ENCODE measurements around the gene CTH. TPM values are rescaled to one million over a fixed set of nuclear protein-coding genes. Genes with fewer than 3 reads are reported as not detected.
"Not testable (repeated sequence)": the region's sequence is repeated elsewhere in the genome, so short reads cannot be mapped to it uniquely, and the experiment has no call there.

CTH gene
- total RNA-seq (2014; rRNA removed; shearing (Covaris generic)) = 56.0 and 62.7 TPM in 2 replicates
- 17.5 and 28.2 TPM in 2 replicates for polyA plus RNA-seq (2014; cell fraction: nucleus; rRNA removed)

DNA sequence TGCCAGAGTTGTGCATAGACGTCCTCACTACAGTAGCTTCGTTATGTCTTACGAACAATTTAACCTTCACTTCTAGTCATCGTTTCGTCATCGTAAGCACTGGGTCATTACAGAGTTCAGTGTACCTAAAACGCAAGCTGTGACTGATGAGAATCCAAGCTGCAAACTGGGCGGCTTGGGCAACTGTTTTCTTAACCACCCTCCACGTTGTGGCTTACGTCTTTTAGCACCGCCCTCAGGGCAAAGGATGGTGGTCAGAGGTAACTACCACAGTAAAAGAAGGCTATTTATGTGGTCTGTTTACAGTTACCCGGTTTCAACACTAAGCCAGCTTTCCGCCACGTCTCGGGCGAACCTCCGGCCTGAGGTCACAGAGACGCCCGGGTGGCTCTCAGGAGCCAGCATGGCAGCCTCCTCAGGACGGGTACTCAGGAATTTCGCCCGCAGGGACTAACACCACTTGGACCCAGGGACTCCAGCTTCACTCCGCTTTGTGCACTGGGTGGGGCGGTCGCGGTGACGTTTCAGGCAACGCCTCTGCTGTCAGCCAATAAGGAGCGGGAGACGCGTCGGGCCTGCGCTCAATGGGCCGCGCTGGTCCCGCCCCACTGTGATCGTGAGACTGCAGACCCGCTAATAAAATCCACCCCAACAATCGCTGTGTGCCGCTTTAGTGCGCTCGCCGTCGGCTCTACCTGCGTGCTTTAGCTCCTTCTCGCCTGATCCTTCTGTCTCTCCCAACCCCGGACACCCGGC, at the start of gene CTH:
Gene CTH, plus strand, starts transcription at position 665 of the 756 bp plus-strand sequence. CDS start 148 bp downstream, outside the sequence.
- DNase-seq (ENCODE audit: extremely low read depth, low read depth) = peak; percentile 96

DNA sequence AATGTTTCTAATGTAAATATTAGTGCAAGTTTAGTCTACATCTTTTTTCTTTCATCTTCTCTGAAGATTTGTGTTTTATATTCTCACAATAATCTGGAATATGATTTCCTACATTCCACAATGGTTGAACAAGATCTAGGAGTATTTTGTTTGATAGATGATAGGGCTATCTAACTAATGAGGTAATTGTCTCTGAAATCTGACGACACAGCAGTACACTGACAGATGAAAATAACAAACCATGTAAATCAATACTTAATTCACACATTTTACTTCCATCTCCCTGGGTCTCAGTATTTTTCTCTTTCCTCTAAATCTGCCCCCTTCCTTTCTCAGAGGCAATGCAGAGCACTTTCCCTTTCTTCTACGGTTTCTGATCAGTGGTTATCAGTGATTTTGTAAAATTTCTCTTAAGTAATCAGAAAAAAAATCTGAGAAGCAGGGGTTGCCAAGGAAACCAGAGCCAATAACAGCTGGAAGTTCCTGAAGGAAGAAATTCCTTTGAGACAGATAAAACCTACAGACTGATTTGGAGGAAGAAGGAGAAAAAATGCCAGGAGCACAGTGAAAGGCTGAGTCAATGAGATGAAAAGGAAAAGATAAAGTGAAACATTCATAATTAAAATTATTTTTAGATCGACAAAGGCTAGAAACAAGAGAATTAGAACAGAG, 49.2 kb upstream of the CTH start:
- no peak for DNase-seq (ENCODE audit: extremely low read depth, low read depth)

DNA sequence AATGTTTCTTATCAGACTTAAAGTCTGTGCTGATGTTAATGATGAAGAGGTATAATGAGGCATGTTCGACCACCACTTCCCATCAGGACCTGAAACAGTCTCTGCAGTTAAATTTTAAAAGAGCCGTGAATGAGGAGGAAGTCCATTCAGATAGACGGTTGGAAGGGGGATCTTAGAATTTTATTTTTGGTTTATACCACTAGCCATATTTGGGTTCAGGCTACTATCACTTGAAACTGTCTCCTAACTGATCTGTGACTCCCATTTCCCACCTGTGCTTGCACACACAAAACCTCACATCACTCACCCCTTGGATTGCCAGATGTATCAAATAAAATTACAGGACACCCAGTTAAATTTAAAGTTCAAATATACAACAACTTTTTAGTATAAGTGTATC, 46.6 kb upstream of the CTH start:
- DNase-seq (ENCODE audit: extremely low read depth, low read depth) = no peak

DNA sequence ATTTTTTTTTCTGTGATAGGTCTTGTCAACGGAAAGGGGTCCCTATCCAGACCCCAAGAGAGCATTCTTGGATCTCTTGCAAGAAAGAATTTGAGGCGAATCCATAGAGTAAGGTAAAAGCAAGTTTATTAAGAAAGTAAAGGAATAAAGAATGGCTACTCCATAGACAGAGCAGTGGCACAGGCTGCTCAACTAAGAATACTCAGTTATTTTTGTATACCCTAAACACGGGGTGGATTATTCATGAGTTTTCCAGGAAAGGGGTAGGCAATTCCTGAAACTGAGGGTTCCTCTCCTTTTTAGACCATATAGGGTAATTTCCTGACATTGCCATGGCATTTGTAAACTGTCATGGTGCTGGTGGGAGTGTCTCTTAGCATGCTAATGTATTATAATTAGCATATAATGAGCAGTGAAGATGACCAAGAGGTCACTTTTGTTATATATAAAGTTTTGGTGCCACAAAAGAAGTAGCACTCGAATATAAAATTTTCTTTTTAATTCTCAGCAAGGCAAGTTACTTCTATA, 44.6 kb upstream of the CTH start:
- DNase-seq (ENCODE audit: extremely low read depth, low read depth) = not testable (repeated sequence)

DNA sequence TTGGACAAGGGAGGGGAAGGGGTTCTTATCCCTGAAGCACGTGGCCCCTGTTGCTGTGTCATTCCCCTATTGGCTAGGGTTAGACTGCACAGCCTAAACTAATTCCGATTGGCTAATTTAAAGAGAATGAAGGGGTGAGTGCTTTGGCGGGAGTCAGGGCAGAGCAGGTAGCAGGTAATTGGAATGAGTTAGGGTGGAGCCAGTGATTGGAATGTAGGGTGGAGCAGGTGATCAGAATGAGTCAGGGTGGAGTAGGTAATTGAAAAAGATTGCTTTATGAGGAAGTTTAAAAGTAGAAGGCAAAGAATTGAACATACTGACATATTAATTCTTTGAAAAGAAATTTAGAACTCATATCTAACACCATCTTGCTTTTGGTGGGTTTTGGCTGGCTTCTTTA, 44.1 kb upstream of the CTH start:
- not testable (repeated sequence) for DNase-seq (ENCODE audit: extremely low read depth, low read depth)

DNA sequence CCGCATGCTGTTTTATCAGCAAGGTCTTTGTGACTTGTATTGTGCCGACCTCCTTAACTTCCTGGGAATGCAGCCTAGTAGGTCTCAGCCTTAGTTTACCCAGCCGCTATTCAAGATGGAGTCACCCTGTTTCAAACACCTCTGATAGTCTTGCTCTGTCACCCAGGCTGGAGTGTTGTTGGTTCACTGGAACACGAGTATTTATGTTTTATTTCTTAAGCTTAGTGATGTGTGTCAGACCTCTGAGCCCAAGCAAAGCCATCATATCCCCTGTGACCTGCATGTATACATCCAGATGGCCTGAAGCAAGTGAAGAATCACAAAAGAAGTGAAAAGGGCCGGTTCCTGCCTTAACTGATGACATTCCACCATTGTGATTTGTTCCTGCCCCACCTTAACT, 43.7 kb upstream of the CTH start:
- DNase-seq (ENCODE audit: extremely low read depth, low read depth) = not testable (repeated sequence)

DNA sequence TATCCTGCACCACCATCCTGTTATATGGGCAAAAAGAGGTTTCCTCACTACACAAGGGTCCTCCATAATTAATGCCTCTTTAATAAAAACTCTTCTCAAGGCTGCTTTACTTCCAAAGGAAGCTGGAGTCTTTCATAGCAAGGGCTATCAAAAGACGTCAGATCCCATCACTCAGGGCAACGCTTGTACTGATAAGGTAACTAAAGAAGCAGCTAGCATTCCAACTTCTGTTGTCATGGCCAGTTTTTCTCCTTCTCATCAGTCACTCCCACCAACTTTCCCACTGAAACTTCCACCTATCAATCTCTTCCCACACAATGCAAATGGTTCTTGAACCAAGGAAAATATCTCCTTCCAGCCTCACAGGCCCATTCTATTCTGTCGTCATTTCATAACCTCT, 39.5 kb upstream of the CTH start:
- not testable (repeated sequence) for DNase-seq (ENCODE audit: extremely low read depth, low read depth)

DNA sequence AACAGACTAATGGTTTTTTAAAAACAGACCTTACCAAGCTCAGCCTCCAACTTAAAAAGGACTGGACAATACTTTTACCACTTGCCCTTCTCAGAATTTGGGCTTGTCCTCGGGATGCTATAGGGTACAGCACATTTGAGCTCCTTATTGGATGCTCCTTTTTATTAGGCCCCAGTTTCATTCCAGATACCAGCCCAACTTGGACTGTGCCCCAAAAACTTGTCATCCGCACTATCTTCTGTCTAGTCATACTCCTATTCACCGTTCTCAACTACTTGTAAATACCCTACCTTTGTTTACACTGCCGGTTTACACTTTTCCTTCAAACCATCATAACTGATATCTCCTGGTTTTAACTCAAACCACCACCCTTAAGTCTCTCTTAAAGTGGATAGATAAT, 38.6 kb upstream of the CTH start:
- DNase-seq (ENCODE audit: extremely low read depth, low read depth) = no peak

DNA sequence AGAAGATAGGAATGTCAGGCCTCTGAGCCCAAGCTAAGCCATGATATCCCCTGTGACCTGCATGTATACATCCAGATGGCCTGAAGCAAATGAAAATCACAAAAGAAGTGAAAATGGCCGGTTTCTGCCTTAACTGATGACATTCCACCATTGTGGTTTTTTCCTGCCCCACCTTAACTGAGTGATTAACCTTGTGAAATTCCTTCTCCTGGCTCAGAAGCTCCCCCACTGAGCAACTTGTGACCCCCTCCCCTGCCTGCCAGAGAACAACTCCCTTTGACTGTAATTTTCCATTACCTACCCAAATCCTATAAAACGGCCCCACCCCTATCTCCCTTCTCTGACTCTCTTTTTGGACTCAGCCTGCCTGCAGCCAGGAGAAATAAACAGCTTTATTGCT, 37.5 kb upstream of the CTH start:
- DNase-seq (ENCODE audit: extremely low read depth, low read depth) = not testable (repeated sequence)

DNA sequence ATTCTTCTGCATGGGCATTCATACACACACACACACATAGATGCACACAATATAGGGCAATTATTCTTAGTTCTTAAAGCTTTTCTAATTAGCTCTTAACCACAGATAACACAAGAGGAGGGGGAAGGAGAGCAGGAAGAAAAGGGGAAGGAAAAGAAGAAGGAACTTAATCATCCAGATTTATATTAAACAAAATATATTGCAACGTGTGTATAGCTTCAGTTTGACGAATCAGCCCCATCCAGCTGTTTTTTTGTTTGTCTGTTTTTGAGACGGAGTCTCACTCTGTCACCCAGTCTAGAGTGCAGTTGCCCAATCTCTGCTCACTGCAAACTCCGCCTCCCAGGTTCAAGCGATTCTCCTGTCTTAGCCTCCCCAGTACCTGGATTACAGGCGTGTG, 34.9 kb upstream of the CTH start:
- DNase-seq (ENCODE audit: extremely low read depth, low read depth) = no peak

DNA sequence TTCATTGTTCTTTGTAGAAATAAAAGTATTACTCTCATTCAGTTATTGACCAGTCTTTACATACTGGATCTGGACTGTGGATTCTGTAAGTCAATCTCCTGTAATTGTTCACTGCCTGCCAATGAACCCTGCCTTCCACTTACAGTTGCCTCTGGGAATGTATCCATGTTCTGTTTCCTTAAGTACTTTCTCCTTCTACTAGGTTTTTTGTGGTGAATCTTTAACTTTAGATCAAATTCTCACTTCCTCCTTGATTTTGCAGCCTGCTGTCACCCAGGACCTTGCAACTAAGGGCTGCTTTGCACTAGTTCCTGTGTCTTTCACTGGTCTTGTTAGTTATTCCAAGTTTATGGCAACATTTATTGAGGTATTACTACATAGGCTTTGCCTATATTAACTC, 28.4 kb upstream of the CTH start:
- DNase-seq (ENCODE audit: extremely low read depth, low read depth) = no peak

DNA sequence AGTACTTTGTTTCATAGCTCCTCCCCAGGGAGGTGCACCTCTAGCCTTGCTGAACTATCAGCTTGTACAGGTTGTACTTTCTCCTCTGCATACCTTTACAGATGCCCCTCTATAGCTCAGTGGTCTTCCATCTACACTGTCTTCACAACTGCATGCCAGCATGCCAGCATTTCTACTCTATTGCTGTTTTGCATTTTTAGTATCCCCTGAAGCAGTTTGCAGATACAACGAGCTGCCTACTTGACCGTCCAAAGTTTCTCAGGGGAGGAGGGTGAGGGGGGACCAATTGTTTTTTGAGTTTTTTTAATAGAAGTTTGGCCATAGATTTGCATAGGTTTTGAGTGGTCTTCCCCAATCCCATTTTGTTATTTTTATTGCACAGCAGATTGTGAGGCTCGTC, 27.6 kb upstream of the CTH start:
- DNase-seq (ENCODE audit: extremely low read depth, low read depth) = no peak

DNA sequence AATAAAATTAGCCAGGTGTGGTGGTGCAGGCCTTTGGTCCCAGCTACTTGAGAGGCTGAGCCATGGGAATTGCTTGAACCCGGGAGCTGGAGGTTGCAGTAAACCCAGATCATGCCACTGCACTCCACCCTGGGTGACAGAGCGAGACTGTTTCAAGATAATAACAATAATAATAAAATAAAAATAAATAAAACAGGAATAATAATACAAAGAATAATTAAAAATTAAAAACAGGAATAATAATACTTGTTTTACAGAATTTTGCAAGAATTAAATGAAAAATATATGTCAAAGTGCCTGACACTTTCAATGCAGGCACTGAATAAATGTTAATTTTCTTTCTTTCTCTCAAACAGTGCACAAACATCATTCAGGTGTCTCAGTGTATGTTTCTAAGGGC, 26.5 kb upstream of the CTH start:
- no peak for DNase-seq (ENCODE audit: extremely low read depth, low read depth)

DNA sequence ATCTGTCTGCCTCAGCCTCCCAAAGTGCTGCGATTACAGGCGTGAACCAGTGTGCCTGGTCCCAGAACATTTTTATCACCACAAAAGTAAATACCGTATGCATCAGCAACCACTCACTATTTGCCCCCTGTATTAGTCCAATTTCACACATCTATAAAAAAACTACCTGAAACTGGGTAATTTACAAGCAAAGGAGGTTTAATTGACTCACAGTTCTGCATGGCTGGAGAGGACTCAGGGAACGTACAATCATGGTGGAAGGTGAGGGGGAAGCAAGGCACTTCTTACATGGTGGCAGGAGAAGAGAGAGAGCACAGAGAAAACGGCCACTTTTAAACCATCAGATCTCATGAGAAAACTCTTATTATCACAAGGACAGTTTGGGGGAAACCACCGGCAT, 25.6 kb upstream of the CTH start:
- DNase-seq (ENCODE audit: extremely low read depth, low read depth) = no peak

DNA sequence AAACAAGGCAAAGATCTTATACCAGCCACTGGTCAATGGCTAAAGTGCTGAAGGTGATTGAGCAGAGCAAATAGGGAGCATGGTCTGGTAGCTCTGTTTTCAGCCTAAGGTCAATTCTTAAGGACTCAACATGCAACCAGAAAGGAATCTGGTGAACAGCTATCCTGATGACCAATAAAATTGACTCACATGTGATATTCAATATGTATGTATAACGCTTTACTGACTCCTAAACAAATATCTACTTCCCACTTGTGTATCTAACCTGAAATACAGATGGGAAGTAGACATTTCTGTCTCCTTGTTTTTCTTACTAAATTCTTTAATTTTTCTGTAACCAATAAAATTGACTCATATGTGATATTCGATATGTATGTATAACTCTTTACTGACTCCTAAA, 24.9 kb upstream of the CTH start:
- no peak for DNase-seq (ENCODE audit: extremely low read depth, low read depth)

DNA sequence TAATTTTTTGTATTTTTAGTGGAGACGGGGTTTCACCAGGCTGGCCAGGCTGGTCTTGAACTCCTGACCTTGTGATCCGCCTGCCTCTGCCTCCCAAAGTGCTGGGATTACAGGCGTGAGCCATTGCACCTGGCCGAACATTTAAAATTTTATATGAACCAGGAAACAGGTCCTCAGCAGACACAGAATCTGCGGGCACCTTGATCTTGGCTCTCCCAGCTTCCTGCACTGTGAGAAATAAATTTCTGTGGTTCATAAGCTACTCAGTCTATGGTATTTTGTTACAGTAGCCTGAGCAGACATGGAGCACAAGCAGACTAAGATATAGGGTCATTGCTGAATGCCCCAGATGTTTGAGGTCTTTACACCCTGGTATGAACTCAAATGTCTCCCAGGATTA, 23.6 kb upstream of the CTH start:
- no peak for DNase-seq (ENCODE audit: extremely low read depth, low read depth)

DNA sequence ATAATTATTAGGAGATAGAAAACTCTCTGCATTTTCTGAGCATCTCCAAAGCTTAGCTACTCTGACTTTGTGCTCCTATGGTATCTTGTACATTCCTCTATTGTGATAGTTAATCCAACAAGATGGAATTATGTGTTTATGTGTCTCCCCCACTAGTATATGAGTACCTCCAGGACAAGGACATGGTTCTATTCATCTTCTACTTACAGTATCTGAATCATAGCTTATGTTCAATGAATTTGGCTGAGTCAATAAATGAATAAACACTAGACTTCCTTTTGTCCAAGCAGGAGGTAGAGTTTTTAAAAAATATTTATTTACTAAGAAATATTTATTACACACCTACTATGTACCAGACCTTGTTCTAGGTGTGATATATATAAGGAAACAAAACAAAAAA, 18.4 kb upstream of the CTH start:
- DNase-seq (ENCODE audit: extremely low read depth, low read depth) = no peak

DNA sequence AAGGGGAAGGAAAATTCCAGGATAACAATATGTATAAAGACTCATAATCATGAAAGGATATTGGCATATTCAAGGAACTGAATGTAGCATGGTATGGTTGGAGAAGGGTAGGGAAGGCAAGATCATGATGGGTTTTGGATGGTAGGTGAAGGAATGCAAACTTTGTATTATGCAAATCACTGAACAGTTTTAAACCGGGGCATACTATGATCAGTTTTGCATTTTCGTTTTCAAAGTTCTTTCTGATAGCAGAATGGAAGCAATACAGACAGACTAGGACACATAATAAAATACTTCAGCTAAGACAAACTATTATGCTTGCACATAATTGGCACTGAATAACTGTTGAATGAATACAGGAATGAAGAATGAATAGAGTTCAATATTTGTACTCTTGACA, 14.5 kb upstream of the CTH start:
- DNase-seq (ENCODE audit: extremely low read depth, low read depth) = no peak

DNA sequence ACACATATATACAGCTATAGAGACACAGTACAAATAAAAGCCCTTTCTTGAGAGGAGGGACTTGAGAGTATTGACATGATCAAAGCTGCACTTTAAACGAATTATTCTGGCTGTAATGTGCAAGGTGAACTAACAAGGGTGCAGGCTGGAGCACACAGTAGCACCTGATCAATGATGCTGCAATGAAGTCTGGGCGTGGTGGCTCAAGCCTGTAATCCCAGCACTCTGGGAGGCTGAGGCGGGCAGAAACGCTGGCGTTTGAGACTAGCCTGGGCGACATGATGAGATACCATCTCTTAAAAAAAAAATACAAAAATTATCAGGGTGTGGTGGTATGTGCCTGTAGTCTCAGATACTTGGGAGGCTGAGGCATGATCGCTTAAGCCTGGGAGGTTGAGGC, 14.1 kb upstream of the CTH start:
- no peak for DNase-seq (ENCODE audit: extremely low read depth, low read depth)

DNA sequence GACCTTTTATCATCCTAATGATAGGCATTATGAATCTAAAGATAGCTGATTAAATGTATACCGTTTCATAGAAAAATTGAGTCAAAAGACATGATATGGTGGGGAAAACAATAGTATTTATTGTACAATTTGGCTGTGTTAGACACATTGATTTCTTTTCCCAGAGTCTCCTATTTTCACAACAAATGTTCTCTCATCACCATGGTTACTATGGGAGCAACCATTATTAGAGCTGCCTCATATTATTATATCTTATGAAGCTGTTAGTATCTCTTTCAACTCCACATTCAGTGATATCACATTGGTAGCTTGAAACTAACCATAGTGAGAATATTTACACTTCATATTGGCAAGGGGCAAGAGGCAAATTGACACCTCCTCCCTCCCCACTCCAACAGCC, 10.7 kb upstream of the CTH start:
- DNase-seq (ENCODE audit: extremely low read depth, low read depth) = no peak

DNA sequence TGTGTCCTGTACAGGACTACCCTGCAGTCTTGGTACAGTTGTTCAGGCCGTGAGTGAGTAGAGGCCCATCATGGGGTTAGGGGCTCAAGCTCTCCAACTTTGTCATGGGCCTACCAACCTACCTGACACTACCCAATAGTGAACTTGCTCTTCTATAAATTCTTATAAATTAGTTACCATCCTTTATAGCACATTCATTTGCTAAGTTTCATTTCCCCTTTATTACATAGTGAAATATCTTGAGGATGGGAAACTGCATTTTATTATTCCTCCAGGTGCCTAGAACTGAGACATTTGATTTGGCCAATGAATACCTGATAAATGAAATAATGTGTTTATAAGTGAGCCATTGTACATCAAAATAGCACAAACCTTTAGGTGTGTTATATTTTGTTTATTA, 9.1 kb upstream of the CTH start:
- DNase-seq (ENCODE audit: extremely low read depth, low read depth) = no peak

DNA sequence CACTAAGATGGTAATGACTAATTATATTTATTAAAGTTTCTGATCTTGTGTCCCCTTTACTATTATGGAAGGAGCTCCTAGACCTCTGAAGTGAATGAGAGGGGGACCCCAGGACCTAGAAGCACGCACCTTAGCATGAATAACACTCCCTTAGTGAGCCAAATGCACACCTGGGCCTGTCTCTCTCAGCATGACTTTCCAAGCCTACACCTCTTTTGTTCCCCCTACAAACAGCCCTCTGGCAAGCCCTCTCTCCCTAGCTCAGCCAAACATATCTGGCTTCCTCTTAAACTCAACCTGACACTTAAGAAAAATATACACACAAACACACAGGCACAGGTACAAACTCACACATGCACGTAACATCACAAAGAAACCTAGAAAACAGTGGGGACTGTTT, 7.3 kb upstream of the CTH start:
- DNase-seq (ENCODE audit: extremely low read depth, low read depth) = no peak

Measured in NCI-H460 (cell line).